CD8-positive, alpha-beta memory T cell (primary cell): Measurements from ENCODE around the gene OR2V2. TPM values are rescaled to one million over a fixed set of nuclear protein-coding genes. Genes with fewer than 3 reads are reported as not detected.

Experiments
- CTCF ChIA-PET: fragments of 350-600 bp; sonication (Branson Sonifier 250); formaldehyde crosslinking; loops from one replicate; lab custom pipeline; 2021; ENCODE audit warnings: antibody characterized with exemption; lab: Charles Lee
- POLR2A ChIA-PET: fragments of 350-600 bp; sonication (Branson Sonifier 250); formaldehyde crosslinking; loops from one replicate; lab custom pipeline; 2021; ENCODE audit warnings: antibody characterized with exemption; lab: Charles Lee
- DNase-seq, 5 donors: peaks; one replicate each; pipeline versions ENCODE4 v3.0.0 to v3.0.0-alpha.2; 2020 to 2022; ENCODE audit warnings: mixed read lengths in 1 of 5
- H3K27ac ChIP-seq: one replicate; pipeline ENCODE4 v1.7.0; 2013; ENCODE audit warnings: low read depth, mild to moderate bottlenecking, low read length, moderate library complexity
- H3K27me3 ChIP-seq: 2 replicates; pipeline ENCODE4 v1.7.0; 2013; ENCODE audit warnings: low read length, mild to moderate bottlenecking; ENCODE audit not compliant: insufficient read depth, poor library complexity, severe bottlenecking
- H3K36me3 ChIP-seq: 2 replicates; pipeline ENCODE4 v1.7.0; 2013; ENCODE audit warnings: mild to moderate bottlenecking, low read length, moderate library complexity; ENCODE audit not compliant: insufficient read depth
- H3K4me1 ChIP-seq: 2 replicates; pipeline ENCODE4 v1.7.0; 2013; ENCODE audit warnings: mild to moderate bottlenecking, low read length, moderate library complexity; ENCODE audit not compliant: insufficient read depth
- H3K4me3 ChIP-seq: 2 replicates; pipeline ENCODE4 v1.7.0; 2013; ENCODE audit warnings: mild to moderate bottlenecking, low read length
- H3K9me3 ChIP-seq: 2 replicates; pipeline ENCODE4 v1.7.0; 2013; ENCODE audit warnings: mild to moderate bottlenecking, low read length
- H3K27ac Mint-ChIP-seq, 8 donors: one replicate each; pipeline ENCODE4 v1.8.0; 2020 to 2021; ENCODE audit warnings: mixed read lengths in 8 of 8, mild to moderate bottlenecking in 6 of 8, inconsistent platforms in 3 of 8, moderate library complexity in 3 of 8
- H3K27me3 Mint-ChIP-seq, 2 donors: one replicate each; pipeline ENCODE4 v1.8.0; 2020 to 2021; ENCODE audit warnings: mixed read lengths in 2 of 2, mild to moderate bottlenecking in 1 of 2, moderate library complexity in 1 of 2
- H3K36me3 Mint-ChIP-seq, 3 donors: one replicate each; pipeline ENCODE4 v1.8.0; 2020 to 2021; ENCODE audit warnings: mixed read lengths in 3 of 3, inconsistent platforms in 1 of 3, mild to moderate bottlenecking in 1 of 3
- H3K4me1 Mint-ChIP-seq, 3 donors: one replicate each; pipeline ENCODE4 v1.8.0; 2020 to 2021; ENCODE audit warnings: mixed read lengths in 3 of 3, inconsistent platforms in 1 of 3, mild to moderate bottlenecking in 1 of 3
- H3K4me3 Mint-ChIP-seq, 7 donors: one replicate each; pipeline ENCODE4 v1.8.0; 2020 to 2021; ENCODE audit warnings: mixed read lengths in 7 of 7, mild to moderate bottlenecking in 6 of 7, moderate library complexity in 4 of 7, inconsistent platforms in 2 of 7
- H3K9me3 Mint-ChIP-seq, 5 donors: one replicate each; pipeline ENCODE4 v1.8.0; 2020 to 2022; ENCODE audit warnings: mixed read lengths in 5 of 5, mild to moderate bottlenecking in 3 of 5, moderate library complexity in 2 of 5, inconsistent platforms in 1 of 5
- polyA plus RNA-seq: library from polyadenylated mRNA; unstranded; fragments of 300-500 nt; fragmentation: Illumina TruSeq; gene quantifications from one replicate; pipeline ENCODE4 v1.2.3, GENCODE V29; 2021
- total RNA-seq, 2 experiments: library from RNA; stranded (reverse); gene quantifications; one replicate each; pipeline ENCODE4 v1.2.3, GENCODE V29; 2021

Gene OR2V2
- total and polyA plus RNA-seq, 3 experiments from 2014 or later = not detected

GRCh38 chr5:181181650-181182565 is 34.5 kb downstream of the OR2V2 start:
- peak overlapping the region in 6 of 7 donors; percentile 48 to 88 (median 84) for H3K4me3 Mint-ChIP-seq
- Histone ChIP-seq H3K4me3 (no peak overlapping the region), H3K9me3 (no peaks in the 10 kb centered on the region), H3K27me3 (no peaks in the 10 kb centered on the region), H3K27ac (no peak overlapping the region), H3K36me3 (no peaks in the 10 kb centered on the region), H3K4me1 (peaks cover 4% of the 10 kb centered on the region)
- ChIA-PET POLR2A (interaction anchor here (1.5 kb wide), 1 partner anchor 10 kb away, joined by 4 read pairs; no protein-coding TSS in a partner anchor), CTCF (interaction anchor here (1.0 to 2.9 kb wide), 2 partner anchors 11 to 20 kb away, joined by 3 to 6 read pairs; no protein-coding TSS in a partner anchor)
- peaks cover 0 to 2% (median 0%) of the 10 kb centered on the region in 3 donors for H3K36me3 Mint-ChIP-seq
- peak; percentile 49 to 79 (median 66) for DNase-seq
- H3K9me3 Mint-ChIP-seq = no peaks in the 10 kb centered on the region
- peaks cover 31 to 41% (median 38%) of the 10 kb centered on the region in 3 donors for H3K4me1 Mint-ChIP-seq
- H3K27ac Mint-ChIP-seq = peak overlapping the region; percentile 4 to 98 (median 88)
- H3K27me3 Mint-ChIP-seq = peaks cover under 1 to 5% of the 10 kb centered on the region in 2 donors

DNA sequence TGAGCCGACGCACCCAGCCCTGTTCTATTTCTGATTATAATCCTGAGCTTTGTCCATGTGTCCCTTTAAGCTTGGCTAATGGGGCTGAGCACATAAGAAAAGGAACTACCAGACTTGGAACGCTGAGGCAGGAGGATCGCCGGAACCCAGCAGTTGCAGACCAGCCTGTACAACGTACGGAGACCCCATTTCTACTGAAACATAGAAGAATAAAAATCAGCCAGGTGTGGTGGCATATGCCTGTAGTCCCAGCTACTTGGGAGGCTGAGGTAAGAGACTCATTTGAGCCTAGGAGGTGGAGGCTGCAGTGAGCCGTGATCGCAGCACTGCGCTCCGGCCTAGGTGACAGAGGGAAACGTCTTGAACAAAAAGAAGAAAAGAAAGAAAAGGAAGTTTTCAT is 35.3 kb downstream of the OR2V2 start:
- Histone ChIP-seq H3K9me3 (no peaks in the 10 kb centered on the region), H3K36me3 (no peaks in the 10 kb centered on the region), H3K27me3 (no peaks in the 10 kb centered on the region), H3K4me3 (no peak overlapping the region), H3K4me1 (peaks cover 4% of the 10 kb centered on the region), H3K27ac (no peak overlapping the region)
- Mint-ChIP-seq H3K27me3 (peaks cover 0 to 6% of the 10 kb centered on the region in 2 donors), H3K9me3 (peaks cover 0 to 2% (median 0%) of the 10 kb centered on the region in 5 donors), H3K36me3 (peaks cover 0 to 2% (median 0%) of the 10 kb centered on the region in 3 donors), H3K4me3 (peak overlapping the region; percentile 63 to 88 (median 85)), H3K27ac (peak overlapping the region in 7 of 8 donors; percentile 84 to 98 (median 91)), H3K4me1 (peaks cover 32 to 44% (median 43%) of the 10 kb centered on the region in 3 donors)
- DNase-seq = no peak
- CTCF ChIA-PET = interaction anchor here (2.9 kb wide), 1 partner anchor 10 kb away, joined by 6 read pairs; no protein-coding TSS in a partner anchor
- POLR2A ChIA-PET = interaction anchor here (1.5 kb wide), 1 partner anchor 9 kb away, joined by 4 read pairs; no protein-coding TSS in a partner anchor

DNA sequence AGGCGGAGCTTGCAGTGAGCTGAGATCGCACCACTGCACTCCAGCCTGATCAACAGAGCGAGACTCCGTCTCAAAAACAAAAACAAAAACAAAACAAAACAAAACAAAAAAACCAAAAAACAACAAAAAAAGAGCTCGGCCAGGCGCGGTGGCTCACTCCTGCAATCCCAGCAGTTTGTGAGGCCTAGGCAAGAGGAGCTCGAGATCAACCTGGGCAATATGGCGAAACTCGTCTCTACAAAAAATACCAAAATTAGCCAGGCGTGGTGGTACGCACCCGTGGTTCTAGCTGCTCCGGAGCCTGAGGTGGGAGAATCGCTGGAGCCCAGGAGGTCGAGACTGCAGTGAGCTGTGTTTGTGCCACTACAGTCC is 37.4 kb downstream of the OR2V2 start:
- peak overlapping the region; percentile 64 for H3K4me3 ChIP-seq
- peaks cover 43 to 58% (median 54%) of the 10 kb centered on the region in 3 donors for H3K4me1 Mint-ChIP-seq

GRCh38 chr5:181185560-181185959 is 38.2 kb downstream of the OR2V2 start:
- peaks cover 0 to 28% of the 10 kb centered on the region in 2 donors for H3K27me3 Mint-ChIP-seq
- peaks cover 0 to 12% (median 8%) of the 10 kb centered on the region in 5 donors for H3K9me3 Mint-ChIP-seq
- CTCF ChIA-PET = interaction anchor here (1.1 to 2.5 kb wide), 12 partner anchors 12 to 76 kb away, joined by 3 to 19 read pairs (median 6); partner anchors contain the start of genes TRIM41 and TRIM52
- no peak for DNase-seq
- Histone ChIP-seq H3K27ac (no peak overlapping the region), H3K4me1 (peaks cover 4% of the 10 kb centered on the region), H3K4me3 (no peak overlapping the region), H3K9me3 (no peaks in the 10 kb centered on the region), H3K27me3 (no peaks in the 10 kb centered on the region), H3K36me3 (no peaks in the 10 kb centered on the region)
- H3K4me3 Mint-ChIP-seq = peak overlapping the region in 6 of 7 donors; percentile 29 to 83 (median 38)
- peak overlapping the region in 4 of 8 donors; percentile 34 to 100 (median 64) for H3K27ac Mint-ChIP-seq
- H3K4me1 Mint-ChIP-seq = peaks cover 43 to 58% (median 54%) of the 10 kb centered on the region in 3 donors
- POLR2A ChIA-PET = interaction anchor here (1.3 to 2.3 kb wide), 4 partner anchors 12 to 76 kb away, joined by 4 to 20 read pairs (median 8); partner anchors contain the start of genes RACK1 and TRIM52
- H3K36me3 Mint-ChIP-seq = peaks cover 0 to 24% (median 0%) of the 10 kb centered on the region in 3 donors

More for the DNA sequence above, 37.4 kb downstream of the OR2V2 start:
- Mint-ChIP-seq H3K27ac (peak overlapping the region in 6 of 8 donors; percentile 15 to 97 (median 90)), H3K4me3 (peak overlapping the region; percentile 85 to 95 (median 91)), H3K9me3 (peaks cover 0 to 12% (median 8%) of the 10 kb centered on the region in 5 donors), H3K27me3 (peaks cover 0 to 26% of the 10 kb centered on the region in 2 donors), H3K36me3 (peaks cover 0 to 17% (median 0%) of the 10 kb centered on the region in 3 donors)
- H3K9me3 ChIP-seq = no peaks in the 10 kb centered on the region
- ChIA-PET CTCF (interaction anchor here (0.6 to 2.9 kb wide), 17 partner anchors 8 to 354 kb away, joined by 3 to 19 read pairs (median 5); partner anchors contain the start of genes RACK1, TRIM41, TRIM52 and TRIM7), POLR2A (interaction anchor here (1.3 to 2.3 kb wide), 5 partner anchors 11 to 76 kb away, joined by 4 to 20 read pairs (median 10); partner anchors contain the start of genes RACK1, TRIM41 and TRIM52)
- no peaks in the 10 kb centered on the region for H3K36me3 ChIP-seq
- no peaks in the 10 kb centered on the region for H3K27me3 ChIP-seq
- H3K27ac ChIP-seq = peak overlapping the region; percentile 59
- DNase-seq = no peak
- H3K4me1 ChIP-seq = peaks cover 4% of the 10 kb centered on the region

GRCh38 chr5:181186022-181186421 is 38.6 kb downstream of the OR2V2 start:
- ChIA-PET CTCF (interaction anchor here (1.2 to 2.2 kb wide), 4 partner anchors 12 to 30 kb away, joined by 3 to 19 read pairs (median 4); no protein-coding TSS in a partner anchor), POLR2A (no interaction called here)
- H3K36me3 ChIP-seq = no peaks in the 10 kb centered on the region
- no peaks in the 10 kb centered on the region for H3K9me3 ChIP-seq
- peak overlapping the region in 5 of 8 donors; percentile 5 to 100 (median 62) for H3K27ac Mint-ChIP-seq
- H3K4me3 Mint-ChIP-seq = peak overlapping the region in 4 of 7 donors; percentile 34 to 100 (median 42)
- peaks cover 0 to 12% (median 8%) of the 10 kb centered on the region in 5 donors for H3K9me3 Mint-ChIP-seq
- H3K4me1 ChIP-seq = peaks cover 4% of the 10 kb centered on the region
- no peak overlapping the region for H3K27ac ChIP-seq
- DNase-seq = no peak
- no peaks in the 10 kb centered on the region for H3K27me3 ChIP-seq
- H3K4me3 ChIP-seq = no peak overlapping the region
- peaks cover 44 to 59% (median 55%) of the 10 kb centered on the region in 3 donors for H3K4me1 Mint-ChIP-seq
- H3K36me3 Mint-ChIP-seq = peaks cover 0 to 25% (median 0%) of the 10 kb centered on the region in 3 donors
- H3K27me3 Mint-ChIP-seq = peaks cover 0 to 29% of the 10 kb centered on the region in 2 donors

DNA sequence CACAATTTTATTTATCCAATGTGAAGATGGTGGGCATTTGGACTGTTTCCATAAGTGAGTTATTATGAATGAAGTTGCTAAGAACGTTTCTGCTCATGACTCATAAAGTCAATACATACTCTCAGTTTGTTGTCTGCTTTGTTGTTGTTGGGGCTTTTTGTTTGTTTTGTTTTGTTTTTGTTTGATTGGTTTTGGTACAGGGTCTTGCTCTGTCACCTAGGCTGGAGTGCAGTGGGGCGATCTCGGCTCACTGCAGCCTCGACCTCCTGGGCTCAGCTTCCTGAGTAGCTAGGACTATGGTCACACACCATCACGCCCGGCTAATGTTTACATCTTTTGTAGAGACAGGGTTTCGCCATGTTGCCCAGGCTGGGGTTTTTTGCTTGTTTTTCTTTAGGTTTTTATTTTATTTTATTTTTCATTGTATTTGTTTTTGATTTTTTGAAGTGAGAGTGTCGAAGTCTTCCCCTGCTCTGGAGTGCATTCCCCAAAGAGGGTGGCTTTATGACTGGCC is 39.7 kb downstream of the OR2V2 start:
- peak overlapping the region; percentile 83 for H3K27ac ChIP-seq
- POLR2A ChIA-PET = interaction anchor here (5.3 kb wide), 1 partner anchor 74 kb away, joined by 118 read pairs; the partner anchor contains the start of gene TRIM52
- no peaks in the 10 kb centered on the region for H3K9me3 ChIP-seq
- H3K4me3 ChIP-seq = peak overlapping the region; percentile 11
- H3K36me3 ChIP-seq = no peaks in the 10 kb centered on the region
- Mint-ChIP-seq H3K27ac (peak overlapping the region; percentile 26 to 100 (median 82)), H3K4me3 (peak overlapping the region in 5 of 7 donors; percentile 38 to 100 (median 97)), H3K27me3 (peaks cover 0 to 38% of the 10 kb centered on the region in 2 donors), H3K4me1 (peaks cover 45 to 66% (median 57%) of the 10 kb centered on the region in 3 donors), H3K9me3 (peaks cover 0 to 18% (median 12%) of the 10 kb centered on the region in 5 donors), H3K36me3 (peaks cover 0 to 34% (median 0%) of the 10 kb centered on the region in 3 donors)
- DNase-seq = no peak
- H3K4me1 ChIP-seq = peaks cover 4% of the 10 kb centered on the region
- CTCF ChIA-PET = interaction anchor here (1.2 to 11.3 kb wide), 3 partner anchors 21 to 36 kb away, joined by 3 to 164 read pairs (median 40); partner anchors contain the start of genes TRIM41 and TRIM7
- H3K27me3 ChIP-seq = no peaks in the 10 kb centered on the region
